K562 (cell line): ENCODE data around the gene DDX11. TPM values are rescaled to one million over a fixed set of nuclear protein-coding genes. Genes with fewer than 3 reads are reported as not detected.
A peak's percentile ranks its signal among the peaks of the same experiment; 100 is the strongest.
"Not testable (repeated sequence)": the region's sequence is repeated elsewhere in the genome, so short reads cannot be mapped to it uniquely, and the experiment has no call there.

Experiments
- ATAC-seq: fragments of 200-7000 bp; cut with Tn5 transposase; 3 replicates; pipeline ENCODE4 v1.9.1; 2020; ENCODE audit warnings: moderate library complexity
- BruUV-seq: library from RNA; stranded (reverse); fragments of 400-500 nt; replicated peaks from 2 replicates; lab custom pipeline; 2021; lab: Mats Ljungman, UMichigan
- CTCF ChIA-PET: fragments of 300-600 bp; formaldehyde crosslinking; extraction: SDS; loops from one replicate; lab custom pipeline; 2021; ENCODE audit warnings: low intra/inter-chr PET ratio; lab: Yijun Ruan, JAX
- POLR2A ChIA-PET: fragments of 300-600, 350-650 bp; sonication (Branson Sonifier 250); formaldehyde crosslinking; extraction: SDS; loops from one replicate; lab custom pipeline; 2021; ENCODE audit warnings: antibody characterized with exemption, inconsistent platforms; lab: Yijun Ruan, JAX
- DNase-seq, 4 experiments: peaks; one replicate each; pipeline versions ENCODE4 v3.0.0 to v3.0.0-alpha.2; 2011 to 2018; ENCODE audit warnings: low spot score in 3 of 4, mixed read lengths in 3 of 4; ENCODE audit errors: extremely low read depth in 1 of 4
- FAIRE-seq: peaks from 2 replicates; lab custom pipeline; 2011; peaks lifted over from hg19 to GRCh38; lab: Jason Lieb, UNC
- H2AFZ ChIP-seq: 2 replicates; pipeline ENCODE4 v1.6.0; 2011; ENCODE audit warnings: low read depth, low read length, control low read depth, inconsistent platforms
- H3K27ac ChIP-seq: fragments of 200-600 bp; 3 replicates; pipeline ENCODE4 v1.8.0; 2011; ENCODE audit warnings: low read depth, mild to moderate bottlenecking, control low read depth, inconsistent platforms, low read length, moderate library complexity, mixed read lengths; ENCODE audit errors: extremely low read depth
- H3K27me3 ChIP-seq, 2 experiments: fragments of 300-600 bp in 1 of 2; 2 replicates in 1 of 2; 3 replicates in 1 of 2; pipeline versions ENCODE4 v1.6.0 to v1.8.0; 2011; ENCODE audit warnings: inconsistent platforms in 2 of 2, low read length in 2 of 2, mild to moderate bottlenecking in 1 of 2, mixed read lengths in 1 of 2, moderate library complexity in 1 of 2; ENCODE audit not compliant: control insufficient read depth in 2 of 2, insufficient read depth in 2 of 2
- H3K36me3 ChIP-seq: fragments of 300-600 bp; 3 replicates; pipeline ENCODE4 v1.8.0; 2011; ENCODE audit warnings: mild to moderate bottlenecking, low read length, inconsistent platforms; ENCODE audit not compliant: control insufficient read depth, insufficient read depth
- H3K4me1 ChIP-seq, 2 experiments: fragments of 200-600 bp in 1 of 2; replicated peaks in 1 of 2; 2 replicates in 1 of 2; 3 replicates in 1 of 2; pipeline versions ENCODE4 v1.5.1 to v1.8.0; 2011; ENCODE audit warnings: inconsistent platforms in 2 of 2, low read length in 2 of 2, mild to moderate bottlenecking in 1 of 2, mixed read lengths in 1 of 2, moderate library complexity in 1 of 2; ENCODE audit not compliant: control insufficient read depth in 2 of 2, insufficient read depth in 2 of 2
- H3K4me2 ChIP-seq: 2 replicates; pipeline ENCODE4 v1.6.1; 2011; ENCODE audit warnings: low read length, control low read depth, inconsistent platforms, mixed read lengths; ENCODE audit not compliant: insufficient read depth
- H3K4me3 ChIP-seq: fragments of 200-600 bp; sonication (generic), shearing (Covaris generic); 2 replicates; pipeline ENCODE4 v1.5.1; 2016; ENCODE audit warnings: control low read depth, inconsistent platforms
- H3K79me2 ChIP-seq: fragments of 200-600 bp; 3 replicates; pipeline ENCODE4 v1.8.0; 2011; ENCODE audit warnings: low read length, inconsistent platforms; ENCODE audit not compliant: control insufficient read depth, insufficient read depth
- H3K9ac ChIP-seq, 2 experiments: 2 replicates each; pipeline versions ENCODE4 v1.6.0 to v1.6.1; 2011; ENCODE audit warnings: low read depth in 2 of 2, low read length in 2 of 2, control low read depth in 1 of 2, inconsistent platforms in 1 of 2, mild to moderate bottlenecking in 1 of 2, mixed read lengths in 1 of 2; ENCODE audit not compliant: insufficient read depth in 1 of 2
- H3K9me1 ChIP-seq: one replicate; pipeline ENCODE4 v1.6.0; 2011; ENCODE audit warnings: inconsistent platforms, mild to moderate bottlenecking, low read length, moderate library complexity; ENCODE audit not compliant: control insufficient read depth, insufficient read depth
- H3K9me3 ChIP-seq: replicated peaks from 2 replicates; pipeline ENCODE4 v1.5.1; 2011; ENCODE audit warnings: low read depth, low read length, inconsistent platforms; ENCODE audit not compliant: control insufficient read depth, insufficient read depth
- H4K20me1 ChIP-seq: replicated peaks from 2 replicates; pipeline ENCODE4 v1.6.1; 2011; ENCODE audit warnings: low read length, inconsistent platforms, mixed read lengths; ENCODE audit not compliant: control insufficient read depth, insufficient read depth
- CREB1 ChIP-seq, 2 experiments: sonication (generic) in 1 of 2; formaldehyde crosslinking in 1 of 2; IDR thresholded peaks; 2 replicates each; pipeline versions ENCODE4 v1.6.1 to v1.8.0; 2012 to 2022; ENCODE audit warnings: inconsistent platforms in 1 of 2, mild to moderate bottlenecking in 1 of 2, missing genetic modification reagents in 1 of 2, moderate library complexity in 1 of 2
- DPF2 ChIP-seq: fragments of 450-650 bp; IDR thresholded peaks from 2 replicates; pipeline ENCODE4 v1.6.1; 2016
- SOX6 ChIP-seq: fragments of 450-650 bp; IDR thresholded peaks from 2 replicates; pipeline ENCODE4 v1.6.1; 2014; ENCODE audit warnings: mild to moderate bottlenecking
- ZNF316 ChIP-seq: fragments of 450-650 bp; IDR thresholded peaks from 2 replicates; pipeline ENCODE4 v1.6.1; 2016
- WGBS: fragments of 100-300 bp; shearing (Covaris generic); methylation state at CpG from one replicate; pipeline ENCODE4 v1.1.6; 2016; ENCODE audit warnings: low coverage, mixed read lengths; ENCODE audit not compliant: insufficient coverage; ENCODE audit errors: missing lambda C conversion rate; 5-methylcytosine and 5-hydroxymethylcytosine counted together
- in situ Hi-C: fragments of 300-500 bp; cut with MboI; formaldehyde crosslinking; loops from 4 replicates; pipeline ENCODE4 v1.15.0; 2018; ENCODE audit warnings: inconsistent platforms, mixed read lengths
- intact Hi-C: fragments of 100-400 bp; cut with micrococcal nuclease; formaldehyde crosslinking; loops from 2 replicates; pipeline ENCODE4 v1.14.2; 2022
- polyA plus RNA-seq, 8 experiments: library from polyadenylated mRNA; depleted of rRNA in 4 of 8; stranded (reverse) in 5 of 8; unstranded in 3 of 8; fragments of >200 nt; fragmentation: Nextera tagmentation in 2 of 8; fragmentation: Illumina TruSeq in 1 of 8; extraction: Ambion mirVana in 2 of 8; extraction: Trizol in 1 of 8; gene quantifications; 2 replicates each; pipeline versions ENCODE4 v1.2.1 to v1.2.3, GENCODE V29; 2011 to 2014; ENCODE audit warnings: inconsistent platforms in 1 of 8, missing spikeins in 1 of 8
- total RNA-seq, 7 experiments: library from RNA; depleted of rRNA in 6 of 7; stranded (reverse); fragments of >200 nt in 6 of 7; fragmentation: Illumina TruSeq in 2 of 7; extraction: Trizol in 2 of 7; gene quantifications; 2 replicates each; pipeline versions ENCODE4 v1.2.1 to v1.2.3, GENCODE V29; 2011 to 2021; ENCODE audit warnings: low replicate concordance in 1 of 7
- TF ChIP-seq, protein P1 (sequence below): fragments of 200-800 bp; sonication (Bioruptor generic); IDR thresholded peaks from 2 replicates; pipeline ENCODE4 v1.6.1; 2017; ENCODE audit warnings: missing genetic modification characterization, missing compliant biosample characterization
- TF ChIP-seq, protein P2 (sequence below): sonication (generic); formaldehyde crosslinking; IDR thresholded peaks from 2 replicates; pipeline ENCODE4 v1.8.0; 2022; ENCODE audit warnings: missing genetic modification reagents, mild to moderate bottlenecking, moderate library complexity, borderline replicate concordance
- TF ChIP-seq, protein P3 (sequence below): fragments of 450-650 bp; IDR thresholded peaks from 2 replicates; pipeline ENCODE4 v1.6.1; 2017; ENCODE audit warnings: antibody characterized with exemption, mild to moderate bottlenecking

Gene DDX11
- total and polyA plus RNA-seq, 9 of the 15 experiments (the other 6 are each of a cell fraction or from before 2014, with no cell fraction given), result 3.6 to 93.2 (median 42.5) TPM

DNA sequence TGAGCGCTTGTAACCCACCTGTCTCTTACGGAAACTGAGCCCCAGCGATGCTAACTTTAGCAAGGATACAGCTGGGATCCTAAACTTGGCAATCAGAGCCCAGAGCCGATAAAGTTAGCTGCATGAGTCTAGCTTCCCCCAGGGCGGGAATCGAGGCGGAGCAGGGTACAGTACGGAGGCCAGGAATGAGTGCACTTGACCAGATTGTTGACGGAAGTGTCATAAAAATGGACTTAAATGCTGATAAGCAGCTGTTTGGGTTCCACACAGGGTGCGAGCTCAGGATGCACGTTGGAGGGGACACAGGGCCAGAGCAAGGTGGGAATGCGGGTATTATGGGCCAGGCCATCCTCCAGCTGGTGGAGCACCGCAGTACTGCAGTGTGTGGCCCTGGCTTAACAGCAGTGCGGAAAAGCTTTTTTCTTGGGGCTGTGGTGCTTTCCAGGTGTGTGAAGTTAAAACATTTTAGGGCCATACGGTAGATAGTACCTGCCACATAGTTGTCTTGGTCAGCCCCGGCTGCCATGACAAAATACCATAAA, 744 bp downstream of the DDX11 start (continued):
- TF ChIP-seq, protein P1, sequence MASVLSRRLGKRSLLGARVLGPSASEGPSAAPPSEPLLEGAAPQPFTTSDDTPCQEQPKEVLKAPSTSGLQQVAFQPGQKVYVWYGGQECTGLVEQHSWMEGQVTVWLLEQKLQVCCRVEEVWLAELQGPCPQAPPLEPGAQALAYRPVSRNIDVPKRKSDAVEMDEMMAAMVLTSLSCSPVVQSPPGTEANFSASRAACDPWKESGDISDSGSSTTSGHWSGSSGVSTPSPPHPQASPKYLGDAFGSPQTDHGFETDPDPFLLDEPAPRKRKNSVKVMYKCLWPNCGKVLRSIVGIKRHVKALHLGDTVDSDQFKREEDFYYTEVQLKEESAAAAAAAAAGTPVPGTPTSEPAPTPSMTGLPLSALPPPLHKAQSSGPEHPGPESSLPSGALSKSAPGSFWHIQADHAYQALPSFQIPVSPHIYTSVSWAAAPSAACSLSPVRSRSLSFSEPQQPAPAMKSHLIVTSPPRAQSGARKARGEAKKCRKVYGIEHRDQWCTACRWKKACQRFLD, result 0 out of 2 replicates have a peak, but pooled peaks have one; percentile 20
- TF ChIP-seq DPF2 (0 out of 2 replicates have a peak, but pooled peaks have one; percentile 9), CREB1 (IDR thresholded peaks at IDR 0.05) (0 out of 2 replicates have a peak, but pooled peaks have one; percentile 10), SOX6 (0 out of 2 replicates have a peak, but pooled peaks have one; percentile 2), ZNF316 (0 out of 2 replicates have a peak, but pooled peaks have one; percentile 5)
- TF ChIP-seq CREB1 (CRISPR knock-in tag; IDR thresholded peaks at IDR 0.05), result not testable (repeated sequence)
- TF ChIP-seq, protein P2, sequence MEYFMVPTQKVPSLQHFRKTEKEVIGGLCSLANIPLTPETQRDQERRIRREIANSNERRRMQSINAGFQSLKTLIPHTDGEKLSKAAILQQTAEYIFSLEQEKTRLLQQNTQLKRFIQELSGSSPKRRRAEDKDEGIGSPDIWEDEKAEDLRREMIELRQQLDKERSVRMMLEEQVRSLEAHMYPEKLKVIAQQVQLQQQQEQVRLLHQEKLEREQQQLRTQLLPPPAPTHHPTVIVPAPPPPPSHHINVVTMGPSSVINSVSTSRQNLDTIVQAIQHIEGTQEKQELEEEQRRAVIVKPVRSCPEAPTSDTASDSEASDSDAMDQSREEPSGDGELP (CRISPR knock-in tag), result peak; percentile 62; the same call in 1 of the 2 replicates
- TF ChIP-seq, protein P3, sequence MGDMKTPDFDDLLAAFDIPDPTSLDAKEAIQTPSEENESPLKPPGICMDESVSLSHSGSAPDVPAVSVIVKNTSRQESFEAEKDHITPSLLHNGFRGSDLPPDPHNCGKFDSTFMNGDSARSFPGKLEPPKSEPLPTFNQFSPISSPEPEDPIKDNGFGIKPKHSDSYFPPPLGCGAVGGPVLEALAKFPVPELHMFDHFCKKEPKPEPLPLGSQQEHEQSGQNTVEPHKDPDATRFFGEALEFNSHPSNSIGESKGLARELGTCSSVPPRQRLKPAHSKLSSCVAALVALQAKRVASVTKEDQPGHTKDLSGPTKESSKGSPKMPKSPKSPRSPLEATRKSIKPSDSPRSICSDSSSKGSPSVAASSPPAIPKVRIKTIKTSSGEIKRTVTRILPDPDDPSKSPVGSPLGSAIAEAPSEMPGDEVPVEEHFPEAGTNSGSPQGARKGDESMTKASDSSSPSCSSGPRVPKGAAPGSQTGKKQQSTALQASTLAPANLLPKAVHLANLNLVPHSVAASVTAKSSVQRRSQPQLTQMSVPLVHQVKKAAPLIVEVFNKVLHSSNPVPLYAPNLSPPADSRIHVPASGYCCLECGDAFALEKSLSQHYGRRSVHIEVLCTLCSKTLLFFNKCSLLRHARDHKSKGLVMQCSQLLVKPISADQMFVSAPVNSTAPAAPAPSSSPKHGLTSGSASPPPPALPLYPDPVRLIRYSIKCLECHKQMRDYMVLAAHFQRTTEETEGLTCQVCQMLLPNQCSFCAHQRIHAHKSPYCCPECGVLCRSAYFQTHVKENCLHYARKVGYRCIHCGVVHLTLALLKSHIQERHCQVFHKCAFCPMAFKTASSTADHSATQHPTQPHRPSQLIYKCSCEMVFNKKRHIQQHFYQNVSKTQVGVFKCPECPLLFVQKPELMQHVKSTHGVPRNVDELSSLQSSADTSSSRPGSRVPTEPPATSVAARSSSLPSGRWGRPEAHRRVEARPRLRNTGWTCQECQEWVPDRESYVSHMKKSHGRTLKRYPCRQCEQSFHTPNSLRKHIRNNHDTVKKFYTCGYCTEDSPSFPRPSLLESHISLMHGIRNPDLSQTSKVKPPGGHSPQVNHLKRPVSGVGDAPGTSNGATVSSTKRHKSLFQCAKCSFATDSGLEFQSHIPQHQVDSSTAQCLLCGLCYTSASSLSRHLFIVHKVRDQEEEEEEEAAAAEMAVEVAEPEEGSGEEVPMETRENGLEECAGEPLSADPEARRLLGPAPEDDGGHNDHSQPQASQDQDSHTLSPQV, result peak; percentile 37; the same call in 1 of the 2 replicates

DNA sequence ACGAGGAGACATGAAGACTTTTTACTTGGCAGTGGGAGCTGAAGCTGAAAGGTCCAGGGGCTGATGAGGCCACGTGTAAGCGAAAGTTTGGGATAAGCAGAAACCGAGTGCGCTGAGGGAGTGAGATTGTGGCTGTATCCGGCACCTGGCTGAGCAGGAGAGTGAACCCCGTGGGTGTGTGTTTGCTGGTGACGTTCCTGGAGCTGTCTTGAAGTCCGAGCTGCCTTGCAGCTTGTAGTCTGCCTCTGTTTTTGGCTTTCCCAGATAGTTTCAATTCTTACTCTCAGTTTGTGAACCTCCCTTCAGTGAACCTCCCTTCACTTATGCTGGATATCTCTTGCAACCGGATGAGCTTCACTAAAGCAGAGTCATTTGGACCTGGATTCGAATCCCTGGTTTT, 2.5 kb downstream of the DDX11 start:
- H3K27me3 ChIP-seq, BruUV-seq, H3K27ac ChIP-seq, ATAC-seq, FAIRE-seq, H3K36me3 ChIP-seq, H4K20me1 ChIP-seq, H3K9me1 ChIP-seq, H2AFZ ChIP-seq, CTCF ChIA-PET, intact Hi-C loops, H3K4me1 ChIP-seq, POLR2A ChIA-PET, in situ Hi-C loops, H3K9me3 ChIP-seq: not testable (repeated sequence)
- Histone ChIP-seq H3K79me2 (peaks cover 34% of the 10 kb centered on the region), H3K4me2 (peak overlapping the region; percentile 52), H3K9ac (peak overlapping the region; percentile 64 to 81; a peak in 2 of 4 replicates), H3K4me3 (peak overlapping the region; percentile 13; the same call in 1 of the 2 replicates)
- peak in 1 of 4 experiments; percentile 20 for DNase-seq
- WGBS, result 40% methylated on average over 3 of the region's 11 CpGs
